Erythroblast (primary cell): ENCODE measurements around the gene DSCAML1.

Source experiments
- GATA1 ChIP-seq: IDR thresholded peaks from 2 replicates; pipeline ENCODE4 v1.6.1; 2011; ENCODE audit warnings: low read depth, mild to moderate bottlenecking, control low read depth, low read length, moderate library complexity
- POLR2A ChIP-seq: IDR thresholded peaks from 2 replicates; pipeline ENCODE4 v1.6.1; 2011; ENCODE audit warnings: mild to moderate bottlenecking, low read length

GRCh38 chr11:117471776-117472175 lies 325.2 kb downstream of the DSCAML1 start:
- TF ChIP-seq POLR2A (no peak), GATA1 (no peak)
